HG02763 (cell line): ENCODE measurements around the gene CARD11.

Experiments used
- ATAC-seq: cut with Tn5 transposase; IDR thresholded peaks from one replicate; pipeline ENCODE4 v1.9.1; 2021; ENCODE audit warnings: mild to moderate bottlenecking, moderate library complexity; ENCODE audit not compliant: unreplicated experiment

Gene CARD11

GRCh38 chr7:2856388-2857169, 187.1 kb downstream of the CARD11 start:
- no peak for ATAC-seq
